Left forelimb (tissue), 1 donor: ENCODE measurements around the gene HIC1.
"Not testable (repeated sequence)": the region's sequence is repeated elsewhere in the genome, so short reads cannot be mapped to it uniquely, and the experiment has no call there.

Experiments used
- DNase-seq: peaks from one replicate; pipeline ENCODE4 v3.0.0-alpha.2; 2018; ENCODE audit warnings: low spot score

Gene HIC1

DNA sequence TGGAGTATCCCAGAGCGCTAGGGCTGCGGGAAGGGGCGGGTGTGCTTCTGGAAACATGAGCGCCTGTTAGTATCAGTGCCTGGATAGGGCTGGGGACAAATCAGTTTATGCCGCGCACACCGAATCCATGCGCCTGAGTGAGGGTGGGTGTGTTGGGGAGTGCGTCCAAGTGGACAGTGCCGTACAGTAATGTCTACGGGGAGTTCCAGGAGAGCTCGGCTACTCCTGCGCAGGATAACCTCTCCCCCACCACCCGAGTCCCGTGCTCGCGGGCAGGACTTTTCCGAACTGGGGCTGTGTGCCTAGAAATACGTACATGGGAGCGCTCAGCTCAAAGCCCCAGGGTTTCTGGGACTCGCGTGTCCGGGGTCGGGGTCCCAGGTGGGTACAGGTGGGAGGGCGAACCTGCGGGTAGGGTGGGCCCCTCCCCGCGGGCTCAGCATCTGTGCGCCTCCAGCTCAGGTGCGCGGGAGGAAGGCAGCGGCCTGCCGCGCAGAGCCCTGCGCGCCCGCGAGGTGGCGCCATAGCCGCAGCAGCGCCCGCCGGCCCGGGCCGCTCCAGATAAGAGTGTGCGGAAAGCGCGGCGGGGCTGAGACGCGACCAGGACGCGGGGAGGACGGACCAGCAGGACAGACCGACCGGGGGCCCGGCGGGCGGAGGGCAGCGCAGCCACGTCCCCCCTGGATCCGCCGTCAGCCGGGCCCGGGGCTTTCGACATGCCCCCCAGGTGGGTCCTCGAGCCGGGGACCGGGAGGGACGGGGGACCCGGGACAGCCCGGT, at the start of gene HIC1:
TSS of gene HIC1 (plus strand) at position 592 of the 780 bp plus-strand sequence. CDS start 1,588 bp downstream, outside the sequence.
- DNase-seq: peak; percentile 91

DNA sequence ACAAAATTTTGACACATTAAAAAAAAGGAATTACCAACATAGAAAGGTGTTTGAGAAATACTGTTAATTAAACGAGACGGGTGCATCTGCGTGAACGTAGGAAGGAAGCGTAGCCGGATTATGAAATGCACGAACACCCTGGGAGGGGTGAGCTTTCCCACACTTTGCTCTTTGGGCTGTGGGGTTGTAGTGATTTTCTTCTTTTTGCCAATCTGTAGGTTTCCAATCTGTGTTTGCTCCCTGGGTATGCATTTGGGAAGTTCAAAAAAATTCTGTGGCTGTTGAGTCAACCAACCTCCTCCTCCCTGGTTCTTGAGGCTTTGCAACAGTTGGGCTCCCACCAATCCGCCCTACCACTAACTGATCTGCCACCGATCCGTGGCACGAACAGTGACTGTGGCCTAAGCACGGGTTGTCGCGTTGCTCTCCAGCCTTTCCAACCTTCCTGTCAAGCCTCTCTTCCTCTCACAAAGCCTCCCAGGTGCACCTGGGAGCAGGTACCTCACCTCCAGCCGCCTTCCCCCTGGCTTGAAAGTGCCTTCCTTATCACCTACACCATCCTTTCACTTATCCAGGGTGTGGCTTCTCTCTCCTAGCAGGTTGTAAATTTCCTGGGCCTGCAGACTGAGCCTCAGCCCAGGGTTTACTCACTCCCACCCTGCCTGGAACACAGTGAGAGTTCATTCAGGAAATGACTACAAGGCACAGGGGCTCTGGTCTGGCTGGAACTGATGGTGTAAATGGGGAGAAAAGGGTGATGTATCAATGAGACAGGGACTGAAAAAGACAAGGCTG, 46.4 kb upstream of the HIC1 start:
- DNase-seq: no peak

GRCh38 chr17:2009737-2010136, 45.2 kb upstream of the HIC1 start:
- DNase-seq: no peak

DNA sequence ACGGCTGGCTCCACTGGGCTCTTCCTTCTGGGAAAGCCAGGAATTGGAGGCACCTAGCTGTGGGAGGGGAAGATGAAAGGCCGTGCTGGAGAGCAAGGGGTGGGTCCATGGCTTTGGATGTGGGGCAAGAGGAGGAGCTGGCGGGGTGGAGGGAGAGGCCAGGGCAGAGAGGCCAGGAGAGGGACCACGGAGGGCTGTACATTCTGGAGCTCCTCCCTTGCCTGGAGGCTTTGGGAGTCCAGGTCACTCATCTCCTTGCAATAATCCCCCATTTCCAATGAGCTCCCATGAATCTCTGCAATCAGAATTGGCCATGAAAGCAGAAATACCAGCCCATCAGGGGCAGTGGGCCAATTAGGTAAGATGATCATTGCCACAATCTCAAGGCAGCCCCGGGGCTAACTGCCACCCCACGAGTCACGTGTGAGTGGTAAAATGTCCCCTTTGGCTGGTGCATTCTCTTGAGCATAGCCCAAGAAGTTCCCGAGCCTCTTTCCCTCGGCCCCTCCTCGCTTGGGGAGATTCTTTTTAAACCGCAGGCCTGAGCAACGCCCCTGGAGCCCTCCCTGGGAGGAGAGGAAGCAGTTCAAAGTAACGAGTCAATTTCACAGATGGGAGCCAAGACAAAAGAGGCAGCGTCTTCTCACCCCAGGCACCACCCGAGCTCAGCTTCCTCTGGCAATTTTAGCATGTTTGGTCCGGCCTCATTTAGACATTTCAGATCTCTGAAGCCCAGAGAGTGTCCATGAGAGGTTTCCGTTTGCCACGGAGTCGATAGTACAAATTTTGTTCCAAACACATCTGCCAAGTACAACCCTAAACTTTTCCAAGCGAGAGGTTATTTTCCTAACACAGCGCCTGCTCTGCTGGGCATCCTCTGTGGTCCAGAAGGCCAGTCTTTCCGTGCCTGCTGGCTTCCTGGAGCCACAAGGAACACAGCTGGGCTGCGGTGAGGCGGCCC, 43.2 kb upstream of the HIC1 start:
- DNase-seq: peak; percentile 68

- DNase-seq: no peak
These were observed 42.4 kb upstream of the HIC1 start for GRCh38 chr17:2012499-2012898.

DNA sequence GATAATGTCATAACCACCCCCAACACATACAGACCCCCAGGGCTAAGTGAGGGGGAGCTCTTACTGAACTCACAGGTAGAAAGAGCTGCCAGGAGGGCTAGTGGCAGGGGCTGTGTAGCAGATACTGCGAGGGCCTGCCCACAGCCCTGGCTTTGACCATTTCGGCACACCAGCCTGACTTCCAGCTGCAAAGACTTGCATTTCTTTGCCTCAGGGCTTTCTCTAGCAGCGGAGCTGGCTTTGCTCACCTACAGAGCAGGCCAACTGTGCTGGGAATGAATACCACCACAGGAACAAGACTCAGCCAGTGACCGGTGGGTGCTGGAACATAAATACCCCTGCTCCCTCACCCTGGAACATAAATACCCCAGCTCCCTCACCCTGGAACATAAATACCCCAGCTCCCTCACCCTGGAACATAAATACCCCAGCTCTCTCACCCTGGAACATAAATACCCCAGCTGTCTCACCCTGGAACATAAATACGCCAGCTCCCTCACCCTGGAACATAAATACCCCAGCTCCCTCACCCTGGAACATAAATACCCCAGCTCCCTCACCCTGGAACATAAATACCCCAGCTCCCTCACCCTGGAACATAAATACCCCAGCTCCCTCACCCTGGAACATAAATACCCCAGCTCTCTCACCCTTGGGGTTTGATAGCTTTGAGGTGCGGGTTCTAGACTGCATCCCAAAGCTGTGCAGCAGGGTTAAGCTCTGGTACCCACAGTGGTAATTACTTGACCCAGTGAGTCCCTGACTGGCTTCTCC, 41.5 kb upstream of the HIC1 start:
- not testable (repeated sequence) for DNase-seq

GRCh38 chr17:2013994-2014317, 40.9 kb upstream of the HIC1 start:
- no peak for DNase-seq

DNA sequence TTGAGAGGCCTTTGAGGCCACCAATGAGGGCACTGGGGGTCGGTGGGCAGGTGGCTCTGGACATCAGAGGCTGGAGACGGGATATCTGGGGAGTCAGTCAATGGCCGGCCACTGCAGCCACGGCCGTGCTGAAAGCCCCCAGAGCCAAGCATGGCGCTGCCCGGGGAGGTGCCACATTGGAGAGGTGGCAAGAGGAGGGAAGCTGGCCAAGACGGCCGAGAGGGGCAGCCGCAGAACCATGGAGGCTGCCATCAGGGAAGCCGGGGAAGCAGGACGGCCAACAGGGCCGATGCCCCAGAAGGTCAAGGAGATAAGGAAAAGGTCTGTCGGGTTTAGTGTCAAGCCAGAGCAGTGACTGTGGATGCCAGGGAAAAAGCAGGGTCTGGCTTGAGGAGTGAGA, 39.6 kb upstream of the HIC1 start:
- no peak for DNase-seq

DNA sequence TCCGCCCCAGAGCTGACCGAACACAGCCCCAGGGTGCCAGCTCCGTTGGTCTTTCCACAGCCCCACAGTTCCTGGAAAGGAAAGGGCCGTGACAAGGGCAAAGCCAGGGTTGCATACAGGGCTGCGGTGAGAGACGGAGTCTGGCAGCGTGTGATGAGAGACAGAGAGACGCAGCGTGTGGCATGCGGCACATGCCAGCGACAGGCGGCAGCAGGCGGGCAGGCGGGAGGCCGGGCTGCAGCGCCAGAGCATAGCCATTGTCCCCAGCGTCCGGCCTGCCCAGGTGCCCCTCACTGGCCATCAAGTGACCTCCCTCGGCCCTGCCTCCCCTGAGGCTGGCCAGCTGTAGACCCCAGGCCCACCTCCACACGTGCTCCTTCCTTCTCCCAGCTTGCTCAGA, 38.4 kb upstream of the HIC1 start:
- no peak for DNase-seq

GRCh38 chr17:2017274-2017941, 37.5 kb upstream of the HIC1 start:
- no peak for DNase-seq

DNA sequence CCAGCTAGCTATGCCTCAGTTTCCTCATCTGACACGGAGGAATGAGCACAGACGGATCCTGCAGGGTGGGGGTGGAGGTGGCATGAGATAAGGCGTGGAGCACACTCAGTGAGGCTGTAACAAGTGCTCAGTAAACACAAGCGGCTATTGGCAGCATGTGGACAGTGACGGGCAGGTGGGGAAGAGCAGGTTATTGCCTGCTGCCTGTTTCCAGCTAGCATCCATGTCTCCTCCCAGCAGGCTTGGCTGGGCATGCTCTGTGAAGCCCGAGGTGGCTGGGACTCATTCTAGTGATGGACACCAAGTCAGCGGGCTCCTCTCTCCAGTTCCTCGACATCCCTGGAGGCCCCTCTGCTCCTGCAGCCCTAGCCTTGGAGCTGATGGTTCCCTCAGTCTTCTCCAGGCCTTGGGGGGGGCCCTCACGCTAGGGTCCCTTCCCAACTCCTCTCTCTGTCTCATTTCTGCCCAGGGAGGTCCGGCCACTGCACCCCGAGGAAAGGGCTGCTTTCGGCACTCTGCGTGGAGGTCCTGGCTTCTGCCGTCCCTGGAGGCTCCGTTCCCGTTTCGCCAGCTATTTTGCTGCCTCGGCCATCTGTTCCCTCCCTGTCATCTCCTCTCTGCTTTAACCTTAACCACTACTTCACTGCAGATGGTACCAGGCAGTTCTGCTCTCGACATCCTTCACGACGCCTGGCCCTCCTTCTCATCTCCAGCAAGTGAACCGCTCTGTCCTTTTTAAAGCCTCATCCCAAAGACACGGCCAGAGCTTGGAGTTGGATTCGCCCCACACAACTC, 36.0 kb upstream of the HIC1 start:
- no peak for DNase-seq

DNA sequence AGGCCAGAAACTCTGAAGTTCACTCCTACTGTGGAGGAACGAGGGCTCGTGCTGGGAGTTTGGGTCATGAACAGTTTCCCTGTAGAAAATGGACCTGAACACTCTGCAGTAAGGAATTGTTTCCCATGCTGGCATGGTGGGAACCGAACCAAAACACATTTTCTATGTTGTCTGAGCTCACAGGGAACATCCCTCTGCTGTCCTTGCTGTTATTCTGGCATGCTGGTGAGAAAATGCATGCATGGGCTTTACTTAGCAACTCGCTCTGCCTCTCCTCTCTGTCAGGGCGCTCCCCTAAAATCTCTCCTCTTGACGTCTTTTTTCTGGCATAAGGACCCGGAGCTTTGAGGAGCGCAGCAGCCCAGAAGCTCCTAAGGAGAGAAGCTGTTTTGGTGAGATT, 35.2 kb upstream of the HIC1 start:
- DNase-seq: no peak

DNA sequence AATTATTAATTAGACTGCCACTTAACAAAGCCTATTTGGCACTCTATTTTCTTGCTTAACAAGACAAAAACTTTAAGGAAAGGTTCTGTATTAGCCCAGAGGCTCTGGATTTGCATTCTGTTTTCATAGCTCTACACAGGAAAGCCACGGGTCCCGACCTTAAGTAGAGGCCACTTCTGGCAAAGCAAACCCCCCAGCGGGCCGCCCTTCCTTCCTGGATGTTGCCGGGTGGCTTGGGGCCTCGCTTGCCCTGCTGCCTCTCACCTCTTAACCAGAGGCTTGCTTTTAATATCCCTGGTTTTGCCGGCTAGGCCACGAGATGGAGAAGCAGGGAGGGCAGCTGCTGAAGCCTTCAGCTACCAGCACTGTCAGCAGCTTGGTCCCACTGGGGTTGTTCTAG, 34.2 kb upstream of the HIC1 start:
- DNase-seq: no peak

DNA sequence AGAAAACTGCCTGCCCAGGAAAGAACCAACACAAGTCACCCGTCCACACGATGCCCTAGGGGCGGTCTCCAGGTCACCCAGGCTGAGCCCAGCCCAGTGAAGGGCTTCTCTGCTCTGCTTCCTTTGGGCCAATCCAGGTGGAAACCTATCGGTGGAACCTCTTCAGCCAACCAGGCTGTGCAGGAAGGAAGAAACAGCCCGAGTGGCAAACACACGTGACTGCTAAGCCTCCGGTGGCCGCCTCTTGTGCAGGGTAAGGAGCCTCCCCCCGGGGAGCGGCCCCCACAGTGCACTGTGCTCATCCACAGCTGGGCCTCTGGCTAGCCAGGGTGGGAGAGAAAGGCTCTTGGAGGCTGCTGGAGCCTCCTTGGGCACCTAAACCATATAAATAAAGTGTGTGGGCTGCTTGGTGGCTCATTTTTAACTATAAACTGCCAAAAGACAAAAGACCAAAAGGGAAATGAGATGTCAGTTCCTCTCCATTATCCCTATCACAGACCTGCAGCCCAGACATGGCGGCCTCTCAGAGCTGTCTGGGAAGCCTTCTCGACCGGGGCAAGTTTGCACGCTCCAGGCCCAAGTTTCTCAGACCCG, 32.2 kb upstream of the HIC1 start:
- DNase-seq: no peak

GRCh38 chr17:2023256-2023655, 31.6 kb upstream of the HIC1 start:
- DNase-seq: no peak

DNA sequence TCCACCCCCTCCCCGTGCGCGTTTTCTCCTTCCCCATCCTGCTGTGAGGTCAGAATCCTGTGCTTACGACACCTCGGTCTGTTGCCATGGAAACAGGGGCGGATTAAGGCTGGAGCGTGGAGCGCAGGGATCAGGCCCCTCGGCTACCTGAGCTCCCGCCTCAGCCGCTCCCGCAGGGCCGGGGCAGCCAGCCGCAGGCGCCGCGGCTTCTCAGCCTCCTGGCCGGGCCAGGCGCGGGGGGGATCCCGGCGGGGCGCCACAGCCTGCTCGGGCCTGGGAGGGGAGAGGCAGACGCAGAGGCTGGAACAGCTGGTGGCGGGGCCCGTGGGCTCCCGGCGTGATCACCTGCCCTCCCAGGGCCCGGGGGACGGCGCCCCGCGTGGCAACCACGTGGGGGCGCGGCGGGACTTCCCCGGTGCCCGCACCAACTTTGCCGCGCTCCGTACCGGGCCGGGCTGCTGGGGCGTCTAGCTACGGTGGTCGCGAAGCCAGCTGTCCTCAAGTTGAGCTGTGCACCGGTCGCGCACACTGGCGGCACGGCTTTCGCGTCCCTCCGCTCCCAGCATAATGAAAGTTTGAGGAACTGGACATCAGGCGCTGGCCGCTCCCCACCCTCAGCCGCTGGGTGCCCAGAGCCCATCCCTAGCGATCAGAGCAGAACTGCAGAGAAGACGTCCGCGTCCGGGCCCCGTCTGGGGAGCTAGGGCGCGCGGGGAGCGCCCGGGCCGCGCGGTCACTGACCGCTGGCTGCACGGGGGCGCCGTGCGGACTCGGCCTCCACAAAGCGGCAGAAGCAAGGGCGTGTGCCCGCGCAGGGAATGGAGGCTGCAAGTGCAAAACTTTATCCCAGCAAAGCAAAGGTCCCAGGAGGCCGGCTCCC, 31.0 kb upstream of the HIC1 start:
- DNase-seq: no peak

DNA sequence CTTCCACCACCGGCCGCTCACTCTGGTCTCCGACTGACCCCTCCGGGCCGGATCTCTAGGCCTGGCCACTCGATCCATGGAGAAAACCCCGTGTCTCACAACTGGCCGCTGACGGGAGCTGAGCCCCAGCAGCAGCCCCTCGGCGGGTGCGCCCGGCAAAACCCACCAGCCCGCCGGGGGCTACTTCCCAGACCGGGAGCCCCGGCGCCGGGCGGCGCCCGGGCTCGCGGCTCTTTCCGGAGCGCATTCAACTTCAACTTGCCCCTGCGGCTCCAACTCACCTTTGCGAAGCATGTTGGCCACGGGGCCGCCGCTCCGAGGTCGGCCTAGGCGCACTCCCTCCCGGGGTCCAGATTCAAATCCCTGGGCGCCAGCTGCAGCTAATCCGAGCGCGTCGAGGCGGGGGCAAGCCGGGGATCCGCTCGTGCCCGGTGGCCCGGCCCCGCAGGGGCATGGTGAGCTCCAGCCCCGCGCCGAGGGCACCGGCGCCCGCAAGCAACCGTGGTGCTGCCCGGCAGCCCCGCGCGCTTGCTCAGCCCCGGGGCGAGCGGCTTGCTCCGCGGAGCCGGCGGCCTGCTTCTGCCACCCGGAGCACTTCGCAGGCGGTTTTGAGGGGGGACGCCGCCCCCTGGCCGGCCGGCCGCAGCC, 30.2 kb upstream of the HIC1 start:
- DNase-seq: no peak

DNA sequence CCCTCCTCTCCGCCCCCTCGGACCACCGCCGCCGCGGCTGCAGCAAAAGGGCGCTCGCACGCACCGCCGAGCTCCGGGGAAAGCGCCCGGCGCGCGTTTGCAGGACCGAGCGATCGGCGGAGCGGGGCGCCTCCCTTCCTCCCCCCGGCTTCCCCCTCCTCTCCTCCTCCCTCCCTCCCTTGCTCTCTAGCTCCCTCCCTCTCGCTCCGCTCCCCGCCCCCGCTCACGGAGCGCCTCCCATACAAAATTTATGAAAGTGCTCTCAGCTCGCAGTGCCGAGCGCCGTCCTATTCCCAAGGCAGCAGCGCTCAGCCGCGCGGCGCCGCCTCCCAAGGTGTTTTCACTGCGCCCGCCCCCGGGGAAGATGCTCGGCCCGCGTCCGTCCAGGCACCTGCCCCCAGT, 29.7 kb upstream of the HIC1 start, which contains the start of gene RTN4RL1:
TSS of gene RTN4RL1 (minus strand) at position 115 of the 402 bp plus-strand sequence. CDS start 469 bp downstream, outside the sequence.
- DNase-seq: no peak
